Stimulated activated CD4-positive, alpha-beta T cell treated with anti-CD3 and anti-CD28 coated beads, Interleukin-1b, Interleukin-23, amount 100 ng/mL, for 4 hours (primary cell): Measurements from ENCODE around the gene DTX2.
"Not testable (repeated sequence)": the region's sequence is repeated elsewhere in the genome, so short reads cannot be mapped to it uniquely, and the experiment has no call there.

Experiments used
- DNase-seq, 2 donors: peaks; one replicate each; pipeline ENCODE4 v3.0.0-alpha.2; 2020; ENCODE audit warnings: low read depth in 2 of 2

Gene DTX2

GRCh38 chr7:76512941-76513816 lies 51.7 kb downstream of the DTX2 start:
- no peak for DNase-seq

DNA sequence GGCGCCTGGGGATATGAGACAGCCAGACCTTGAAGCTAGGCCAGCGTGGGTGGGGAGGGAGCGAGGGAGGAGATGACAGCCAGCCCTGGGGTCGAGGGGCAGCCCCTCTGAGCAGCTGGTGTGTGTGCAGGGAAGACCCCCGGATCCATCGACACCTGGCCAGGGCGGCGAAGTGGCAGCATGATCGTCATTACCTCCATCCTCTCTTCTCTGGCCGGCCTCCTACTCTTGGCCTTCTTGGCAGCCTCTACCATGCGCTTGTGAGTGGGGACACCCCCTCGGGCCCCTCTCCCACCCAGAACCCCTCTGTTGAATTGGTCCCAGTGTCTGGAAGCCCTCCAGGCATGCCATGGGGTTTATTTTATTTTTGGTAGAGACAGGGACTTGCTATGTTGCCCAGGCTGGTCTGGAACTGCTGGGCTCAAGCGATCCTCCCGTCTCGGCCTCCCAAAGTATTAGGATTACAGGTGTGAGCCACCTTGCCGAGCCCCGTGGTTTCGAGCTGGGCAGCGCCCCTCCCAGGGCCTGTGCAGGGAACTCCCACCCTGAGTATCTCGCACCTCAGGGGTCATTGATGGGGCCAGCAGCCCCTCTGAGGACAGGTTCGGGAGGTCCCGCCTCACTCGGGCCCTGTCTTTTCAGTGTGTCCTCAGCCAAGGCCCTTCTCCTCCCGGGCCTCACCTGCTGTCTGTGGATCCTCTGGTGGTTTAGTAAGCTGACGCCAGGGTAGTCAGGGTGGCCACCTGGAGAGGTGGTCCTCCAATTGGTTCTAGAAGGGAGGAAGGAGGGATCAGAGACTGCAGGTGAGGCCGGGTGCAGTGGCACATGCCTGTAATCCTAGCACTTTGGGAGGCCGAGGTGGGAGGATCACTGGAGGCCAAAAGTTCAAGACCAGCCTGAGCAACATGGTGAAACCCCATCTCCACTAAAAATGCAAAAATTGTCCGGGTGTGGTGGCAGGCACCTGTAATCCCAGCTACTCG lies 52.6 kb downstream of the DTX2 start:
- no peak for DNase-seq

DNA sequence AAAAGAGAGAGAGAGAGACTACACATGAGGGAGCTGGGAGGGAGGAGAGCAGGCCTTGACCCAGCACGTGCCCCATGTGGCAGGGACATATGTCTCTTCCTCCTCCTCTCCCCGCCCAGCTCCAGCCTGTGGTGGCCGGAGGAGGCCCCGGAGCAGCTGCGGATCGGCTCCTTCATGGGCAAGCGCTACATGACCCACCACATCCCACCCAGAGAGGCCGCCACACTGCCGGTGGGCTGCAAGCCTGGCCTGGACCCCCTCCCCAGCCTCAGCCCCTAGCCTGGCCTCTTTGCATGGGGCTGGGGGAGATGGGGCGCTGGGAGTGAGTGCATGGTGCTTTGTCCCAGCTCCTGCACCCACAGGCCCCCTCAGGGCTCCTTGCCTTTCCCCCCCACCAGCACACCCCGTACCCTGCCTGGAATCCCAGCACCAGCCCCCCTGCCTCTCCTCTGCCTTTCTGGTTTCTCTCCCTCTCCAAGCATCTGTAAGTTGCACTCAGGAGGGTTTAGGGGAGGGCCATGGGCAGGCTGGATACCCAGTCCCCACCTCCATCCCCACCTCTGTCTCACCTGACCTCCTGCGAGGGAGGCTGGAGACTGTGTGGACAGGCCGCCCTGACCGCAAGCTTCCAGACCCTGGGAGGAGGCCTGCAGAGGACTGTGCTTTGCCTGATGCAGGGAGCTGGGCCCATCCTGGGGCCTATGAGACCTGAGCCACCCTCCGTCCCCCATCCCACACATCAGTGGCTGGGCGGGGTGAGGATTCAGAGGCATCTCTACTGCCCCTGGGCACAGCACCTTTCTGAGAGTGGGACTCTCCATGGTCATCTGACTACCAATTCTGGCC lies 53.6 kb downstream of the DTX2 start:
- no peak for DNase-seq

GRCh38 chr7:76515999-76516443 lies 54.5 kb downstream of the DTX2 start:
- no peak for DNase-seq

- not testable (repeated sequence) for DNase-seq
These were observed 55.4 kb downstream of the DTX2 start for GRCh38 chr7:76516932-76517331.

DNA sequence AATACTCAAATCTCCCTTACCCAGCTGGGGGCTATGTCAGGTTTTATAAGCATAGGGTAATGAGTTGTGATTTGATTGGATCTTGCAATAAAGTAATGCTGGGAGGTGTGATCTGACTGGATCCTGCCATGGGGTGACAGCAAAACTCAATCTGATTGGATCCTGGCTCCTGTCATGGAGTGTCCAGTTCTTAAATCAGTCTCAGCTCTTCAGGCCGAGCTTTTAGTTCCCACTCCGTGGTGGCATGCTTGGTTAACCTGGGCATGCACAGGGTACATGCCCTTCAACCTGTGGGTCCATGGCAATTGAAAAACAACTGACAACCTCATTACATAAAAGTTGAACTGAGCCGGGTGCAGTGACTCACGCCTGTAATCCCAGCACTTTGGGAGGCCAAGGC lies 64.7 kb downstream of the DTX2 start:
- not testable (repeated sequence) for DNase-seq

DNA sequence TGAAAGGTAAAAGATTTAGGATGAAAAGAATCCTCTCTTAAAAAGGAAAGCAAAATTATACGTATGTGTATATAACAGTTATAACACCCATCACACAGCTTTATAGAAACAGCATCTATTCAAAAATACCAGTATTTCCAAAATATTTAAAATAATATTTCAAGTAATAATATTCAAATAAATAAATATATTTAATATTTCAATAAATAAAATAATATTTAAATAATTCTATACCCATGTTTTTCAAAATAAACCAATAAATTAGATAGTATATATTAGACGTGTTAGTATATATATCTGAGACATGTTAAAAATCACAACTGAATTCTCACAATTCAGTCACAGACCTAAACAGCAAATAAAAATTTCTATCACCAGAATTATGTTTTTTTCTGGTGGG lies 70.1 kb downstream of the DTX2 start:
- DNase-seq: not testable (repeated sequence)

DNA sequence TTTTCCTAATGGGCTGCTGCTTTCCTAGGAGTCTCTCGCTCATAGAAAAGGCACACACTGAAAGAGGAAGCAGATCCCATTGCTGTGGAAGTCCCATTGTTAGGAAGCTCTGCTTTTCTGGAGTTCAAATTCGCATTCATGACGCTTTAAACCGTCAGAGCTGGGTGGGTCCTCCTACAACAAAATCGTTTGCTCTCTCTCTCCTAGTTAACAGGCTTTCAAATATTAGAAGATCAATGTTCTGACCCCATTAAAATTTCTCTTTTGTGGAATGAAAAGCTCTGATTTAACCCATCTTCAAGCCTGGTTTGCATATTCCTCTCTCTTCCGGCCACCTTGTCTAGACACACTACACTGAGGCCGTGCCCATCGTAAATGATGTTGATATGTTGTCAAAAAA lies 81.7 kb downstream of the DTX2 start, which contains the start of gene SPDYE16:
Gene SPDYE16 (minus strand): TSS at position 101 of the 400 bp plus-strand sequence. CDS start 1,838 bp downstream, outside the sequence.
- DNase-seq: not testable (repeated sequence)

DNA sequence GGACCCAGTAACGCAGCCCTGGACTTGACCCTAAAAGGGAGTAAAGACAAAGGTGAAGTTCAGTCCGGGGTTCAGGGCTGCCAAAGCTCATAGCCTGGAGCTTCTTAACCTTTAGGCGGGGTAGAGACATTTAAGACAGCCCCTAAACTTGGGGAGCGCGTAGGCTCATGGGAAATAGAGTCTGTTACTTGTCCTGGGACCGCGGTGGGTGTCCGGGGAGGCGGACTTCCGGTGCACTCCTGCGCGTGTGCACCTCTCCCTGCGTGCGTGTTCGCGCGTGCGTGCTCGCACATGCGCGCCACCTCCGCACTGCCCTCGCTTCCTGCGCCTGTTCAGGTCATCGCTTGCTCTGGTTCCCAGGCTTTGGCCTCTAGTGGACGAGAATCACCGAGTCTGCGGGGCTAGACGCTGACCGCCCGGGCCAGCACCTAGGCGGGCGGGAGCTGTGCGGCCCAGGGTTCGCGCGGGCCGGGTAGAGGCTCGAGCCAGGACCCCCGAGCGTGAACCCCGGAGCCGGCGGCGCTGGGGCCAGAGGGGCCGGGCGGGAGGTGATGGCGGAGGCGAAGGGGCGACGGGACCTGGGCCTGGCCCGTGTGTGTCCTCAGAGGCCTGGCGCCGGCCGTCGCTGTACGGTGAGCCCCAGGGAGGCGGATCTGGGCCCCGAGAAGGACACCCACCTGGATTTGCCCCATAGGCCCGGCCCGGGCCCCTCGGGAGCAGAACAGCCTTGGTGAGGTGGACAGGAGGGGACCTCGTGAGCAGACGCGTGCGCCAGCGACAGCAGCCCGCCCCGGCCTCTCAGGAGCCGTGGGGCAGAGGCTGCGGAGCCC lies 87.7 kb downstream of the DTX2 start:
- peak; percentile 72 for DNase-seq

- not testable (repeated sequence) for DNase-seq
These were observed 88.3 kb downstream of the DTX2 start for GRCh38 chr7:76549855-76550248.

- not testable (repeated sequence) for DNase-seq
These were observed 90.5 kb downstream of the DTX2 start for GRCh38 chr7:76551992-76552391.
